ENCODE measurements around the gene ELFN2.
"Not testable (repeated sequence)": the region's sequence is repeated elsewhere in the genome, so short reads cannot be mapped to it uniquely, and the experiment has no call there.

ELFN2 gene

GRCh38 chr22:37427135-37427710, at the start of gene ELFN2:
ELFN2 (minus strand) TSS chr22:37427479; CDS start chr22:37375534, 51,945 bp downstream.
- DNase-seq, result no peak

- no peak for DNase-seq
Observed at GRCh38 chr22:37476389-37477329, 49.4 kb upstream of the ELFN2 start.

- no peak for DNase-seq
Observed at GRCh38 chr22:37474447-37475090, 47.3 kb upstream of the ELFN2 start.

GRCh38 chr22:37473437-37473946, 46.2 kb upstream of the ELFN2 start:
- no peak for DNase-seq

GRCh38 chr22:37472418-37473006, 45.2 kb upstream of the ELFN2 start:
- peak in 1 of 2 experiments; percentile 17 for DNase-seq

- no peak for DNase-seq
Observed at GRCh38 chr22:37471727-37472417, 44.6 kb upstream of the ELFN2 start.

GRCh38 chr22:37470087-37470445, 42.8 kb upstream of the ELFN2 start:
- no peak for DNase-seq

- no peak for DNase-seq
Observed at GRCh38 chr22:37469416-37470086, 42.3 kb upstream of the ELFN2 start.

- DNase-seq, result not testable (repeated sequence)
Observed at GRCh38 chr22:37468201-37468695, 41.0 kb upstream of the ELFN2 start.

GRCh38 chr22:37467391-37467955, 40.2 kb upstream of the ELFN2 start:
- DNase-seq, result no peak

GRCh38 chr22:37464181-37464580, 36.9 kb upstream of the ELFN2 start:
- DNase-seq, result peak in 1 of 2 experiments; percentile 23

GRCh38 chr22:37462983-37463382, 35.7 kb upstream of the ELFN2 start:
- no peak for DNase-seq

- DNase-seq, result no peak
Observed at GRCh38 chr22:37462436-37462835, 35.2 kb upstream of the ELFN2 start.

- no peak for DNase-seq
Observed at GRCh38 chr22:37461961-37462360, 34.7 kb upstream of the ELFN2 start.

GRCh38 chr22:37460684-37461083, 33.4 kb upstream of the ELFN2 start:
- no peak for DNase-seq

- no peak for DNase-seq
Observed at GRCh38 chr22:37459206-37459605, 31.9 kb upstream of the ELFN2 start.

- DNase-seq, result peak; percentile 61 to 67
Observed at GRCh38 chr22:37457093-37457893, 30.0 kb upstream of the ELFN2 start.

- DNase-seq, result no peak
Observed at GRCh38 chr22:37456346-37456745, 29.1 kb upstream of the ELFN2 start.

GRCh38 chr22:37455896-37456295, 28.6 kb upstream of the ELFN2 start:
- DNase-seq, result no peak

All from SHP77 (cell line).